HepG2 (cell line): ENCODE measurements around the gene TRIO. TPM values are rescaled to one million over a fixed set of nuclear protein-coding genes. Genes with fewer than 3 reads are reported as not detected.
A peak's percentile ranks its signal among the peaks of the same experiment; 100 is the strongest.

Experiments
- ATAC-seq: fragments of 200-7000 bp; cut with Tn5 transposase; 3 replicates; pipeline ENCODE4 v1.9.1; 2020; ENCODE audit warnings: mild to moderate bottlenecking, moderate library complexity
- BruUV-seq: library from RNA; stranded (reverse); fragments of 400-500 nt; replicated peaks from 2 replicates; lab custom pipeline; 2021; lab: Mats Ljungman, UMichigan
- CTCF ChIA-PET: fragments of 300-600 bp; formaldehyde crosslinking; extraction: SDS; loops from one replicate; lab custom pipeline; 2021; ENCODE audit warnings: low total read pairs, inconsistent platforms, low intra/inter-chr PET ratio; lab: Yijun Ruan, JAX
- POLR2A ChIA-PET: fragments of 350-600 bp; sonication (Branson Sonifier 250); formaldehyde crosslinking; loops from one replicate; lab custom pipeline; 2020; ENCODE audit warnings: antibody characterized with exemption, inconsistent platforms; lab: Yijun Ruan, JAX
- DNase-seq: peaks from one replicate; pipeline ENCODE4 v3.0.0-alpha.2; 2015; ENCODE audit warnings: low spot score
- FAIRE-seq: peaks from 3 replicates; lab custom pipeline; 2011; peaks lifted over from hg19 to GRCh38; lab: Jason Lieb, UNC
- H2AFZ ChIP-seq: one replicate; pipeline ENCODE4 v1.6.1; 2011; ENCODE audit warnings: low read length, inconsistent platforms
- H3K27ac ChIP-seq: fragments of 300-600 bp; 3 replicates; pipeline ENCODE4 v1.8.0; 2011; ENCODE audit warnings: mixed run types, mild to moderate bottlenecking, mixed read lengths, low read length, inconsistent platforms; ENCODE audit not compliant: insufficient read depth; ENCODE audit errors: extremely low read length
- H3K27me3 ChIP-seq, 2 experiments: fragments of 200-600 bp in 1 of 2; 2 replicates in 1 of 2; 3 replicates in 1 of 2; pipeline versions ENCODE4 v1.6.0 to v1.8.0; 2011; ENCODE audit warnings: low read length in 2 of 2, mild to moderate bottlenecking in 2 of 2, moderate library complexity in 2 of 2, inconsistent platforms in 1 of 2; ENCODE audit not compliant: insufficient read depth in 2 of 2, control insufficient read depth in 1 of 2
- H3K36me3 ChIP-seq, 2 experiments: fragments of 200-600 bp in 1 of 2; replicated peaks in 1 of 2; 2 replicates in 1 of 2; 3 replicates in 1 of 2; pipeline versions ENCODE4 v1.5.1 to v1.8.0; 2011; ENCODE audit warnings: low read length in 2 of 2, inconsistent platforms in 1 of 2; ENCODE audit not compliant: insufficient read depth in 2 of 2, control insufficient read depth in 1 of 2
- H3K4me1 ChIP-seq: 2 replicates; pipeline ENCODE4 v1.5.1; 2012; ENCODE audit warnings: low read length, inconsistent platforms; ENCODE audit not compliant: insufficient read depth
- H3K4me2 ChIP-seq: 2 replicates; pipeline ENCODE4 v1.6.0; 2011; ENCODE audit warnings: low read depth, low read length, inconsistent platforms
- H3K4me3 ChIP-seq, 3 experiments: fragments of 200-600 bp in 1 of 3; sonication (generic), shearing (Covaris generic) in 1 of 3; replicated peaks in 1 of 3; 2 replicates each; pipeline ENCODE4 v1.5.1; 2011 to 2016; ENCODE audit warnings: low read length in 3 of 3, inconsistent platforms in 2 of 3, low read depth in 2 of 3, mild to moderate bottlenecking in 2 of 3, control low read depth in 1 of 3, mixed read lengths in 1 of 3; ENCODE audit not compliant: insufficient read depth in 1 of 3
- H3K79me2 ChIP-seq: one replicate; pipeline ENCODE4 v1.6.1; 2011; ENCODE audit warnings: low read length, inconsistent platforms; ENCODE audit not compliant: insufficient read depth
- H3K9ac ChIP-seq: 2 replicates; pipeline ENCODE4 v1.6.0; 2011; ENCODE audit warnings: mild to moderate bottlenecking, low read depth, low read length, inconsistent platforms; ENCODE audit not compliant: insufficient read depth
- H3K9me3 ChIP-seq: 2 replicates; pipeline ENCODE4 v1.5.1; 2012; ENCODE audit warnings: mild to moderate bottlenecking, low read length
- H4K20me1 ChIP-seq: 2 replicates; pipeline ENCODE4 v1.6.0; 2011; ENCODE audit warnings: inconsistent platforms, mild to moderate bottlenecking, low read length, moderate library complexity; ENCODE audit not compliant: insufficient read depth
- ARID4A ChIP-seq: sonication (generic); formaldehyde crosslinking; IDR thresholded peaks from 2 replicates; pipeline ENCODE4 v1.5.0; 2020; ENCODE audit warnings: mild to moderate bottlenecking, missing genetic modification reagents, borderline replicate concordance
- ARNTL ChIP-seq: sonication (generic); formaldehyde crosslinking; IDR thresholded peaks from 2 replicates; pipeline ENCODE4 v1.4.0; 2020; ENCODE audit warnings: mild to moderate bottlenecking, missing genetic modification reagents
- ASH2L ChIP-seq: fragments of 300-600, 200-600 bp; sonication (generic); IDR thresholded peaks from 2 replicates; pipeline ENCODE4 v1.7.0; 2017; ENCODE audit warnings: low read depth, mild to moderate bottlenecking, moderate library complexity, mixed read lengths, low read length; ENCODE audit not compliant: insufficient read length
- DR1 ChIP-seq: sonication (generic); formaldehyde crosslinking; IDR thresholded peaks from 2 replicates; pipeline ENCODE4 v1.8.0; 2021; ENCODE audit warnings: mild to moderate bottlenecking, missing genetic modification reagents, inconsistent platforms
- FLYWCH1 ChIP-seq: sonication (generic); formaldehyde crosslinking; IDR thresholded peaks from 2 replicates; pipeline ENCODE4 v1.8.1; 2023; ENCODE audit warnings: mild to moderate bottlenecking, missing genetic modification reagents
- HDAC2 ChIP-seq: sonication (generic); formaldehyde crosslinking; IDR thresholded peaks from 2 replicates; pipeline ENCODE4 v1.4.0; 2020; ENCODE audit warnings: missing genetic modification reagents
- HOXA3 ChIP-seq: sonication (generic); formaldehyde crosslinking; IDR thresholded peaks from 2 replicates; pipeline ENCODE4 v1.5.0; 2020; ENCODE audit warnings: missing genetic modification reagents
- HOXA5 ChIP-seq: sonication (generic); formaldehyde crosslinking; IDR thresholded peaks from 2 replicates; pipeline ENCODE4 v1.4.0; 2020; ENCODE audit warnings: missing genetic modification reagents
- KMT2A ChIP-seq: sonication (generic); formaldehyde crosslinking; IDR thresholded peaks from 2 replicates; pipeline ENCODE4 v1.4.0; 2020; ENCODE audit warnings: missing genetic modification reagents
- NR3C1 ChIP-seq: sonication (generic); formaldehyde crosslinking; IDR thresholded peaks from 2 replicates; pipeline ENCODE4 v1.4.0; 2020; ENCODE audit warnings: missing genetic modification reagents
- PHB2 ChIP-seq: fragments of 450-650 bp; IDR thresholded peaks from 2 replicates; pipeline ENCODE4 v1.6.1; 2018; ENCODE audit not compliant: partially characterized antibody
- POLR2A ChIP-seq, 2 experiments: IDR thresholded peaks; 2 replicates each; pipeline ENCODE4 v1.6.1; 2011; ENCODE audit warnings: low read depth in 2 of 2, low read length in 2 of 2, mild to moderate bottlenecking in 1 of 2, moderate library complexity in 1 of 2; ENCODE audit not compliant: insufficient read depth in 1 of 2
- RAD51 ChIP-seq: fragments of 450-650 bp; IDR thresholded peaks from 2 replicates; pipeline ENCODE4 v1.6.1; 2016; ENCODE audit warnings: borderline replicate concordance
- SAFB2 ChIP-seq: sonication (generic); formaldehyde crosslinking; IDR thresholded peaks from 2 replicates; pipeline ENCODE4 v1.5.1; 2020; ENCODE audit warnings: missing genetic modification reagents, low read depth, mild to moderate bottlenecking, borderline replicate concordance
- SAP130 ChIP-seq: IDR thresholded peaks from 2 replicates; pipeline ENCODE4 v1.6.1; 2016; ENCODE audit warnings: low read depth
- USF2 ChIP-seq, 2 experiments: sonication (generic) in 1 of 2; formaldehyde crosslinking in 1 of 2; IDR thresholded peaks; 2 replicates each; pipeline versions ENCODE4 v1.5.1 to v1.6.1; 2011 to 2020; ENCODE audit warnings: borderline replicate concordance in 1 of 2, low read depth in 1 of 2, low read length in 1 of 2, mild to moderate bottlenecking in 1 of 2, missing genetic modification reagents in 1 of 2, moderate library complexity in 1 of 2
- ZMYM4 ChIP-seq: sonication (generic); formaldehyde crosslinking; IDR thresholded peaks from 2 replicates; pipeline ENCODE4 v1.8.1; 2023; ENCODE audit warnings: mild to moderate bottlenecking, missing genetic modification reagents
- WGBS: methylation state at CpG from one replicate; pipeline ENCODE4 v1.1.6; 2017; ENCODE audit warnings: low lambda C conversion rate; 5-methylcytosine and 5-hydroxymethylcytosine counted together
- in situ Hi-C: cut with HindIII; loops from 2 replicates; pipeline ENCODE4 v1.10.0; 2017; ENCODE audit warnings: low pct_unique_long_range_greater_than_20kb; ENCODE audit not compliant: extremely low pct_ligation_motif_present
- intact Hi-C: fragments of 100-400 bp; cut with micrococcal nuclease; formaldehyde crosslinking; loops from one replicate; pipeline ENCODE4 v1.10.0; 2022; ENCODE audit not compliant: unreplicated experiment
- polyA plus RNA-seq, 8 experiments: library from polyadenylated mRNA; depleted of rRNA in 3 of 8; stranded (reverse) in 7 of 8; unstranded in 1 of 8; fragments of >200 nt; fragmentation: Illumina TruSeq in 4 of 8; extraction: Trizol in 4 of 8; gene quantifications; 2 replicates each; pipeline versions ENCODE4 v1.2.1 to v1.2.3, GENCODE V29; 2011 to 2016; ENCODE audit warnings: low read depth in 4 of 8, missing spikeins in 1 of 8, mixed read lengths in 1 of 8; ENCODE audit not compliant: insufficient read depth in 1 of 8
- total RNA-seq, 5 experiments: library from RNA; depleted of rRNA; stranded (reverse); fragments of >200 nt; fragmentation: Illumina TruSeq; extraction: Trizol; gene quantifications; 2 replicates each; pipeline ENCODE4 v1.2.3, GENCODE V29; 2016; ENCODE audit warnings: low read depth in 1 of 5

TRIO gene
- total and polyA plus RNA-seq, 2 of the 13 experiments (the other 11 are each of a cell fraction or from before 2014, with no cell fraction given) = 45.2 to 45.9 TPM

GRCh38 chr5:14264605-14265316, 121.6 kb downstream of the TRIO start:
- H4K20me1 ChIP-seq = peaks cover 19% of the 10 kb centered on the region
- peaks cover 64% of the 10 kb centered on the region for H3K4me1 ChIP-seq
- no peaks in the 10 kb centered on the region for H3K36me3 ChIP-seq
- intact Hi-C loops (loop anchor here (1.0 to 2.0 kb wide), 3 partner anchors 52 to 124 kb away; no protein-coding TSS in a partner anchor), in situ Hi-C loops (loop anchor here (10.0 kb wide), 1 partner anchor 120 kb away; the partner anchor contains the start of gene TRIO)
- H3K9me3 ChIP-seq = no peaks in the 10 kb centered on the region
- DNase-seq (peak; percentile 78), FAIRE-seq (peak; percentile 48), ATAC-seq (peak; percentile 97)
- peaks cover 86% of the 10 kb centered on the region for H3K79me2 ChIP-seq
- no peak overlapping the region for H3K27ac ChIP-seq
- ChIA-PET CTCF (no interaction called here), POLR2A (interaction anchor here (1.1 kb wide), 1 partner anchor 122 kb away, joined by 3 read pairs; the partner anchor contains the start of gene TRIO)
- H3K9ac ChIP-seq = peak overlapping the region; percentile 52
- 9% methylated on average over 26 of the region's 26 CpGs for WGBS
- peak overlapping the region; percentile 26 to 34 (median 32); a peak in 5 of 6 replicates for H3K4me3 ChIP-seq
- H3K27me3 ChIP-seq = no peaks in the 10 kb centered on the region
- BruUV-seq = no TSS peak
- H2AFZ ChIP-seq = no peak overlapping the region
- H3K4me2 ChIP-seq = peak overlapping the region; percentile 79
- peak; percentile 79 for TF ChIP-seq KMT2A
- TF ChIP-seq DR1 = no peak
- TF ChIP-seq HOXA5 (CRISPR knock-in tag) = no peak
- TF ChIP-seq HOXA3 = peak; percentile 53; the same call in 1 of the 2 replicates
- TF ChIP-seq ARID4A (CRISPR knock-in tag) = peak; percentile 51; the same call in 1 of the 2 replicates
- TF ChIP-seq ARNTL (CRISPR knock-in tag) = 0 out of 2 replicates have a peak, but pooled peaks have one; percentile 23
- peak; percentile 80 for TF ChIP-seq ZMYM4
- TF ChIP-seq FLYWCH1 (CRISPR knock-in tag) = no peak
- TF ChIP-seq SAP130 (CRISPR knock-in tag) = peak; percentile 82
- no peak for TF ChIP-seq PHB2
- no peak for TF ChIP-seq NR3C1 (CRISPR knock-in tag)
- TF ChIP-seq RAD51 = no peak
- TF ChIP-seq POLR2A (IDR thresholded peaks at IDR 0.05; ENCODE audit: insufficient read depth in 1 of 2, low read depth in 2 of 2, low read length in 2 of 2) = peak; percentile 48 to 64; a peak in 3 of 4 replicates
- peak; percentile 56 for TF ChIP-seq ASH2L
- 0 out of 2 replicates have a peak, but pooled peaks have one; percentile 32 for TF ChIP-seq HDAC2 (CRISPR knock-in tag)
- TF ChIP-seq SAFB2 (CRISPR knock-in tag) = no peak
- 0 out of 2 replicates have a peak, but pooled peaks have one; percentile 22 for TF ChIP-seq USF2 (IDR thresholded peaks at IDR 0.05; ENCODE audit: low read depth, low read length)
- no peak for TF ChIP-seq USF2 (CRISPR knock-in tag; IDR thresholded peaks at IDR 0.05; ENCODE audit: borderline replicate concordance)
